H9 (cell line): ENCODE measurements around the gene APPL2. TPM values are rescaled to one million over a fixed set of nuclear protein-coding genes. Genes with fewer than 3 reads are reported as not detected.

ENCODE experiments used
- DNase-seq: peaks from one replicate; pipeline ENCODE4 v3.0.0-alpha.2; 2017
- H2AFZ ChIP-seq: one replicate; pipeline ENCODE4 v1.6.1; 2013; ENCODE audit warnings: mild to moderate bottlenecking, low read length, control low read depth, moderate library complexity
- H2AK5ac ChIP-seq: 2 replicates; pipeline ENCODE4 v1.6.1; 2013; ENCODE audit warnings: low read length, control low read depth, mixed read lengths; ENCODE audit not compliant: insufficient read length
- H2BK120ac ChIP-seq: one replicate; pipeline ENCODE4 v1.6.1; 2013; ENCODE audit warnings: low read depth, mild to moderate bottlenecking, low read length, control low read depth, inconsistent platforms; ENCODE audit not compliant: poor library complexity, severe bottlenecking
- H2BK12ac ChIP-seq: 2 replicates; pipeline ENCODE4 v1.6.1; 2013; ENCODE audit warnings: low read length, control low read depth, mixed read lengths, low read depth; ENCODE audit not compliant: insufficient read length
- H2BK15ac ChIP-seq: 2 replicates; pipeline ENCODE4 v1.6.1; 2013; ENCODE audit warnings: low read depth, low read length, control low read depth
- H2BK20ac ChIP-seq: one replicate; pipeline ENCODE4 v1.6.1; 2013; ENCODE audit warnings: low read depth, mild to moderate bottlenecking, low read length, control low read depth, inconsistent platforms; ENCODE audit not compliant: poor library complexity, severe bottlenecking
- H2BK5ac ChIP-seq: 2 replicates; pipeline ENCODE4 v1.6.1; 2013; ENCODE audit warnings: low read length, control low read depth, mixed read lengths; ENCODE audit not compliant: insufficient read length
- H3K14ac ChIP-seq: 2 replicates; pipeline ENCODE4 v1.6.1; 2013; ENCODE audit warnings: low read length, control low read depth; ENCODE audit not compliant: insufficient read depth
- H3K18ac ChIP-seq: 2 replicates; pipeline ENCODE4 v1.6.1; 2013; ENCODE audit warnings: low read depth, mild to moderate bottlenecking, mixed read lengths, low read length, control low read depth; ENCODE audit not compliant: insufficient read length
- H3K23ac ChIP-seq: 2 replicates; pipeline ENCODE4 v1.6.1; 2013; ENCODE audit warnings: low read length, control low read depth, mixed read lengths, low read depth; ENCODE audit not compliant: insufficient read length
- H3K23me2 ChIP-seq: 2 replicates; pipeline ENCODE4 v1.6.1; 2013; ENCODE audit warnings: low read depth, mild to moderate bottlenecking, mixed read lengths, low read length, control low read depth; ENCODE audit not compliant: insufficient read length, poor library complexity, severe bottlenecking
- H3K27ac ChIP-seq: 2 replicates; pipeline ENCODE4 v1.5.1; 2013; ENCODE audit warnings: low read length, control low read depth, mixed read lengths, low read depth; ENCODE audit not compliant: insufficient read length
- H3K27me3 ChIP-seq: 2 replicates; pipeline ENCODE4 v1.6.1; 2013; ENCODE audit warnings: low read length, control low read depth, inconsistent platforms; ENCODE audit not compliant: insufficient read depth
- H3K4ac ChIP-seq: 2 replicates; pipeline ENCODE4 v1.6.1; 2013; ENCODE audit warnings: low read depth, mild to moderate bottlenecking, control low read depth, inconsistent platforms, low read length, moderate library complexity
- H3K4me1 ChIP-seq: 2 replicates; pipeline ENCODE4 v1.6.1; 2013; ENCODE audit warnings: low read length, control low read depth, inconsistent platforms; ENCODE audit not compliant: insufficient read depth
- H3K4me2 ChIP-seq: 2 replicates; pipeline ENCODE4 v1.6.1; 2013; ENCODE audit warnings: low read length, control low read depth, mixed read lengths; ENCODE audit not compliant: insufficient read length, insufficient read depth
- H3K56ac ChIP-seq: 2 replicates; pipeline ENCODE4 v1.6.1; 2013; ENCODE audit warnings: low read depth, mild to moderate bottlenecking, mixed read lengths, low read length, control low read depth; ENCODE audit not compliant: insufficient read length
- H3K79me1 ChIP-seq: 2 replicates; pipeline ENCODE4 v1.6.1; 2013; ENCODE audit warnings: low read depth, mild to moderate bottlenecking, moderate library complexity, low read length, control low read depth, inconsistent platforms; ENCODE audit not compliant: insufficient read depth, poor library complexity, severe bottlenecking
- H3K79me2 ChIP-seq: 2 replicates; pipeline ENCODE4 v1.6.1; 2013; ENCODE audit warnings: low read length, control low read depth, inconsistent platforms; ENCODE audit not compliant: insufficient read depth
- H3K9ac ChIP-seq: 2 replicates; pipeline ENCODE4 v1.6.1; 2013; ENCODE audit warnings: low read length, control low read depth, mixed read lengths; ENCODE audit not compliant: insufficient read length; ENCODE audit errors: extremely low read depth
- H3K9me3 ChIP-seq: one replicate; pipeline ENCODE4 v1.6.1; 2013; ENCODE audit warnings: low read depth, low read length, inconsistent platforms; ENCODE audit not compliant: control insufficient read depth
- H3T11ph ChIP-seq: one replicate; pipeline ENCODE4 v1.6.1; 2013; ENCODE audit warnings: mild to moderate bottlenecking, low read length, control low read depth, inconsistent platforms
- H4K20me1 ChIP-seq: one replicate; pipeline ENCODE4 v1.6.1; 2013; ENCODE audit not compliant: control insufficient read depth, insufficient read length, insufficient read depth
- H4K5ac ChIP-seq: 2 replicates; pipeline ENCODE4 v1.6.1; 2013; ENCODE audit warnings: low read depth, mild to moderate bottlenecking, mixed read lengths, low read length, control low read depth; ENCODE audit not compliant: insufficient read length
- H4K8ac ChIP-seq: replicated peaks from 2 replicates; pipeline ENCODE4 v1.6.1; 2013; ENCODE audit warnings: low read length, control low read depth, mixed read lengths, low read depth; ENCODE audit not compliant: insufficient read length
- H4K91ac ChIP-seq: 2 replicates; pipeline ENCODE4 v1.6.1; 2013; ENCODE audit warnings: low read depth, mild to moderate bottlenecking, moderate library complexity, mixed read lengths, low read length, control low read depth; ENCODE audit not compliant: insufficient read length
- H3K27ac Mint-ChIP-seq, 3 experiments: 2 replicates in 2 of 3; 3 replicates in 1 of 3; pipeline ENCODE4 v1.8.0; 2020 to 2021; ENCODE audit warnings: mixed read lengths in 3 of 3, mild to moderate bottlenecking in 1 of 3, moderate library complexity in 1 of 3
- H3K27me3 Mint-ChIP-seq: 2 replicates; pipeline ENCODE4 v1.8.0; 2021; ENCODE audit warnings: low read depth, mild to moderate bottlenecking, moderate library complexity, mixed read lengths
- H3K36me3 Mint-ChIP-seq, 3 experiments: 2 replicates in 2 of 3; 3 replicates in 1 of 3; pipeline ENCODE4 v1.8.0; 2020 to 2021; ENCODE audit warnings: low read depth in 3 of 3, mixed read lengths in 3 of 3; ENCODE audit not compliant: insufficient read depth in 1 of 3
- H3K4me1 Mint-ChIP-seq, 2 experiments: 2 replicates each; pipeline ENCODE4 v1.8.0; 2020; ENCODE audit warnings: mixed read lengths in 2 of 2
- H3K4me3 Mint-ChIP-seq, 2 experiments: 2 replicates in 1 of 2; 3 replicates in 1 of 2; pipeline ENCODE4 v1.8.0; 2020 to 2021; ENCODE audit warnings: mild to moderate bottlenecking in 2 of 2, mixed read lengths in 2 of 2, moderate library complexity in 1 of 2
- H3K9me3 Mint-ChIP-seq, 2 experiments: 2 replicates in 1 of 2; 3 replicates in 1 of 2; pipeline ENCODE4 v1.8.0; 2020; ENCODE audit warnings: mild to moderate bottlenecking in 2 of 2, mixed read lengths in 2 of 2, moderate library complexity in 1 of 2
- CTCF ChIP-seq: fragments of 200-600 bp; sonication (generic); conservative IDR thresholded peaks from 3 replicates; pipeline ENCODE4 v1.8.0; 2021; ENCODE audit warnings: antibody characterized with exemption, mild to moderate bottlenecking
- WGBS: extraction: QIAGEN DNeasy Blood & Tissue Kit; methylation state at CpG from one replicate; pipeline ENCODE4 v1.1.7; 2013; ENCODE audit warnings: missing lambda C conversion rate, low lambda C conversion rate, mixed read lengths; ENCODE audit not compliant: insufficient read length; ENCODE audit errors: extremely low coverage; 5-methylcytosine and 5-hydroxymethylcytosine counted together
- total RNA-seq: library from RNA; stranded (reverse); gene quantifications from 2 replicates; pipeline ENCODE4 v1.2.1, GENCODE V29; 2021

Gene APPL2
- total RNA-seq, 1 experiment from 2014 or later = 18.5 TPM

- Histone ChIP-seq H3K23ac (no peak overlapping the region), H3K4me2 (no peak overlapping the region), H3T11ph (no peak overlapping the region), H3K14ac (no peak overlapping the region), H3K27ac (no peak overlapping the region), H2BK12ac (no peak overlapping the region), H3K23me2 (no peaks in the 10 kb centered on the region), H3K9ac (no peak overlapping the region), H3K27me3 (no peaks in the 10 kb centered on the region), H4K20me1 (no peaks in the 10 kb centered on the region), H4K8ac (no peak overlapping the region), H2AFZ (no peak overlapping the region), H3K4ac (no peak overlapping the region), H3K79me2 (no peaks in the 10 kb centered on the region), H2BK5ac (no peak overlapping the region), H4K91ac (no peak overlapping the region), H3K18ac (no peak overlapping the region), H2BK20ac (no peak overlapping the region), H3K56ac (no peak overlapping the region), H3K4me1 (no peaks in the 10 kb centered on the region), H2BK120ac (no peak overlapping the region), H3K79me1 (no peaks in the 10 kb centered on the region), H4K5ac (no peak overlapping the region), H3K9me3 (no peaks in the 10 kb centered on the region), H2BK15ac (no peak overlapping the region), H2AK5ac (no peak overlapping the region)
- DNase-seq = no peak
- TF ChIP-seq CTCF = no peak
- H3K4me3 Mint-ChIP-seq = no peak overlapping the region
- no peaks in the 10 kb centered on the region for H3K4me1 Mint-ChIP-seq
- no peak overlapping the region for H3K27ac Mint-ChIP-seq
- no peaks in the 10 kb centered on the region for H3K9me3 Mint-ChIP-seq
- H3K27me3 Mint-ChIP-seq = no peaks in the 10 kb centered on the region
- no CpG with 5 or more reads among the region's 3 CpGs for WGBS
- H3K36me3 Mint-ChIP-seq = peaks cover 7 to 35% (median 30%) of the 10 kb centered on the region in 3 experiments; a peak in 6 of 7 replicates
Observed at GRCh38 chr12:105209091-105209490, 26.9 kb downstream of the APPL2 start.
